Endothelial cell of umbilical vein (primary cell): Measurements from ENCODE around the gene GPD1. TPM values are rescaled to one million over a fixed set of nuclear protein-coding genes. Genes with fewer than 3 reads are reported as not detected.

Experiments
- BruUV-seq: library from RNA; stranded (reverse); fragments of 400-500 nt; replicated peaks from 2 replicates; lab custom pipeline; 2021; lab: Mats Ljungman, UMichigan
- CTCF ChIA-PET: fragments of 300-600, 350-600 bp; sonication (Branson Sonifier 250); formaldehyde crosslinking; loops from one replicate; lab custom pipeline; 2021; ENCODE audit warnings: antibody characterized with exemption, inconsistent platforms; lab: Charles Lee
- POLR2A ChIA-PET: fragments of 300-600, 350-600 bp; sonication (Branson Sonifier 250); formaldehyde crosslinking; loops from one replicate; lab custom pipeline; 2021; ENCODE audit warnings: antibody characterized with exemption, inconsistent platforms; lab: Charles Lee
- DNase-seq: peaks from one replicate; pipeline ENCODE4 v3.0.0-alpha.2; 2011; ENCODE audit warnings: low read depth, low spot score
- FAIRE-seq: peaks from 2 replicates; lab custom pipeline; 2011; peaks lifted over from hg19 to GRCh38; lab: Jason Lieb, UNC
- H2AFZ ChIP-seq: 2 replicates; pipeline ENCODE4 v1.6.0; 2012; ENCODE audit warnings: low read depth, low read length, control low read depth, inconsistent platforms
- H3K27ac ChIP-seq: 2 replicates; pipeline ENCODE4 v1.5.1; 2011; ENCODE audit warnings: low read depth, mild to moderate bottlenecking, control low read depth, low read length, moderate library complexity; ENCODE audit not compliant: insufficient read depth
- H3K27me3 ChIP-seq, 2 experiments: 2 replicates each; pipeline versions ENCODE4 v1.6.0 to v1.6.1; 2011; ENCODE audit warnings: low read length in 2 of 2, mixed read lengths in 1 of 2; ENCODE audit not compliant: control insufficient read depth in 2 of 2, insufficient read depth in 2 of 2
- H3K36me3 ChIP-seq, 2 experiments: 2 replicates in 1 of 2; 3 replicates in 1 of 2; pipeline ENCODE4 v1.5.1; 2011; ENCODE audit warnings: low read length in 2 of 2, mild to moderate bottlenecking in 1 of 2, moderate library complexity in 1 of 2; ENCODE audit not compliant: control insufficient read depth in 2 of 2, insufficient read depth in 2 of 2; ENCODE audit errors: extremely low read depth in 1 of 2
- H3K4me1 ChIP-seq: 3 replicates; pipeline ENCODE4 v1.5.1; 2011; ENCODE audit warnings: mild to moderate bottlenecking, low read length; ENCODE audit not compliant: control insufficient read depth, insufficient read depth; ENCODE audit errors: extremely low read depth
- H3K4me2 ChIP-seq: 2 replicates; pipeline ENCODE4 v1.6.1; 2011; ENCODE audit warnings: low read length, control low read depth, mixed read lengths; ENCODE audit not compliant: insufficient read depth
- H3K4me3 ChIP-seq, 3 experiments: fragments of 200-600 bp in 1 of 3; sonication (generic), shearing (Covaris generic) in 1 of 3; replicated peaks in 1 of 3; 2 replicates each; pipeline ENCODE4 v1.5.1; 2011 to 2016; ENCODE audit warnings: control low read depth in 3 of 3, low read length in 3 of 3, mild to moderate bottlenecking in 2 of 3, inconsistent platforms in 1 of 3, low read depth in 1 of 3, moderate library complexity in 1 of 3; ENCODE audit not compliant: insufficient read depth in 1 of 3
- H3K79me2 ChIP-seq: 2 replicates; pipeline ENCODE4 v1.6.0; 2012; ENCODE audit warnings: low read length, inconsistent platforms; ENCODE audit not compliant: control insufficient read depth, insufficient read depth
- H3K9ac ChIP-seq: replicated peaks from 2 replicates; pipeline ENCODE3; 2011; ENCODE audit warnings: low read length, control low read depth; ENCODE audit not compliant: insufficient read depth; ENCODE audit errors: extremely low read depth
- H3K9me1 ChIP-seq: replicated peaks from 3 replicates; pipeline ENCODE4 v1.6.0; 2011; ENCODE audit warnings: mild to moderate bottlenecking, low read length; ENCODE audit not compliant: control insufficient read depth, insufficient read depth; ENCODE audit errors: extremely low read depth
- H3K9me3 ChIP-seq: replicated peaks from 2 replicates; pipeline ENCODE4 v1.5.1; 2012; ENCODE audit warnings: low read length, inconsistent platforms; ENCODE audit not compliant: control insufficient read depth, insufficient read depth
- H4K20me1 ChIP-seq: replicated peaks from 2 replicates; pipeline ENCODE3; 2011; ENCODE audit warnings: mild to moderate bottlenecking, low read length; ENCODE audit not compliant: control insufficient read depth, insufficient read depth; ENCODE audit errors: extremely low read depth
- CTCF ChIP-seq, 2 donors: IDR thresholded peaks; 1 replicate in 1 of 2; 2 replicates in 1 of 2; pipeline ENCODE4 v1.5.1; 2011; ENCODE audit warnings: low read length in 2 of 2, mild to moderate bottlenecking in 2 of 2, moderate library complexity in 2 of 2, control low read depth in 1 of 2, inconsistent platforms in 1 of 2, low read depth in 1 of 2; ENCODE audit not compliant: insufficient read depth in 1 of 2; ENCODE audit errors: extremely low read depth in 1 of 2
- EZH2 ChIP-seq: IDR thresholded peaks from 2 replicates; pipeline ENCODE4 v1.6.1; 2012; ENCODE audit warnings: borderline replicate concordance, low read depth, mild to moderate bottlenecking, moderate library complexity, low read length, inconsistent platforms; ENCODE audit not compliant: severe bottlenecking
- FOS ChIP-seq: IDR thresholded peaks from 2 replicates; pipeline ENCODE4 v1.6.1; 2011; ENCODE audit warnings: mild to moderate bottlenecking, low read length, moderate library complexity, borderline replicate concordance; ENCODE audit not compliant: insufficient read depth
- GATA2 ChIP-seq: IDR thresholded peaks from 2 replicates; pipeline ENCODE4 v1.7.0; 2011; ENCODE audit warnings: low read depth, mild to moderate bottlenecking, moderate library complexity, mixed read lengths, low read length; ENCODE audit not compliant: insufficient read length, insufficient read depth
- JUN ChIP-seq: IDR thresholded peaks from 2 replicates; pipeline ENCODE4 v1.6.1; 2011; ENCODE audit warnings: borderline replicate concordance, low read depth; ENCODE audit not compliant: insufficient read length, insufficient read depth
- MAX ChIP-seq: IDR thresholded peaks from 2 replicates; pipeline ENCODE4 v1.6.1; 2011; ENCODE audit not compliant: insufficient read depth, insufficient read length
- MYC ChIP-seq: IDR thresholded peaks from one replicate; pipeline ENCODE4 v1.6.1; 2011; ENCODE audit warnings: mild to moderate bottlenecking, low read depth, low read length
- POLR2A ChIP-seq: IDR thresholded peaks from 2 replicates; pipeline ENCODE4 v1.6.1; 2012; ENCODE audit warnings: low read depth, mild to moderate bottlenecking, control low read depth, low read length
- POLR2AphosphoS5 ChIP-seq: IDR thresholded peaks from 2 replicates; pipeline ENCODE4 v1.6.1; 2012; ENCODE audit warnings: low read depth, mild to moderate bottlenecking, control low read depth, low read length, moderate library complexity; ENCODE audit not compliant: insufficient read depth
- dilution Hi-C: fragments of 300-500 bp; cut with MboI; formaldehyde crosslinking; loops from one replicate; pipeline ENCODE4 v1.15.0; 2019; ENCODE audit warnings: low sequenced_read_pairs; ENCODE audit not compliant: extremely low pct_ligation_motif_present
- intact Hi-C: fragments of 100-400 bp; cut with micrococcal nuclease; formaldehyde crosslinking; loops from one replicate; pipeline ENCODE4 v1.10.0; 2022
- polyA plus RNA-seq, 4 experiments: library from polyadenylated mRNA; depleted of rRNA in 3 of 4; stranded (reverse) in 3 of 4; unstranded in 1 of 4; fragments of >200 nt; gene quantifications; 2 replicates each; pipeline versions ENCODE4 v1.2.1 to v1.2.3, GENCODE V29; 2011 to 2012; ENCODE audit warnings: missing spikeins in 1 of 4
- total RNA-seq: library from RNA; stranded (reverse); gene quantifications from 2 replicates; pipeline ENCODE4 v1.2.3, GENCODE V29; 2021

The GPD1 gene
- total and polyA plus RNA-seq, 2 donors (not counting 3 experiments of a cell fraction or from before 2014, with no cell fraction given), result 0.07 TPM; not detected in 1

- H3K27me3 ChIP-seq, result no peaks in the 10 kb centered on the region
- H3K9ac ChIP-seq, result no peak overlapping the region
- no peaks in the 10 kb centered on the region for H3K9me3 ChIP-seq
- H3K4me2 ChIP-seq, result no peak overlapping the region
- no peaks in the 10 kb centered on the region for H4K20me1 ChIP-seq
- intact Hi-C loops, result loop anchor here (5.0 kb wide), 1 partner anchor 559 kb away; no protein-coding TSS in a partner anchor
- H3K36me3 ChIP-seq, result no peaks in the 10 kb centered on the region
- H3K79me2 ChIP-seq, result no peaks in the 10 kb centered on the region
- TF ChIP-seq JUN (no peak), MAX (no peak), MYC (no peak), POLR2AphosphoS5 (no peak), CTCF (IDR thresholded peaks at IDR 0.05; ENCODE audit: extremely low read depth in 1 of 2, insufficient read depth in 1 of 2, low read depth in 1 of 2, low read length in 2 of 2) (no peak), GATA2 (no peak), POLR2A (no peak), EZH2 (no peak), FOS (no peak)
- no peak for DNase-seq
- H3K9me1 ChIP-seq, result no peaks in the 10 kb centered on the region
- dilution Hi-C loops, result no loop called here
- BruUV-seq, result no TSS peak
- no peak for FAIRE-seq
- no peak overlapping the region for H3K4me3 ChIP-seq
- no peaks in the 10 kb centered on the region for H3K4me1 ChIP-seq
- no peak overlapping the region for H2AFZ ChIP-seq
- CTCF ChIA-PET, result interaction anchor here (0.8 to 1.0 kb wide), 3 partner anchors 8 to 89 kb away, joined by 3 read pairs; partner anchors contain the start of gene CERS5
- H3K27ac ChIP-seq, result no peak overlapping the region
- POLR2A ChIA-PET, result no interaction called here
Measured at GRCh38 chr12:50078281-50078680, 25.5 kb upstream of the GPD1 start.
